Measurements from ENCODE around the gene AP1B1. TPM values are rescaled to one million over a fixed set of nuclear protein-coding genes. Genes with fewer than 3 reads are reported as not detected.
"Not testable (repeated sequence)": the region's sequence is repeated elsewhere in the genome, so short reads cannot be mapped to it uniquely, and the experiment has no call there.

Gene AP1B1
- total RNA-seq, 1 donor from 2014 or later, result 37.1 TPM

DNA sequence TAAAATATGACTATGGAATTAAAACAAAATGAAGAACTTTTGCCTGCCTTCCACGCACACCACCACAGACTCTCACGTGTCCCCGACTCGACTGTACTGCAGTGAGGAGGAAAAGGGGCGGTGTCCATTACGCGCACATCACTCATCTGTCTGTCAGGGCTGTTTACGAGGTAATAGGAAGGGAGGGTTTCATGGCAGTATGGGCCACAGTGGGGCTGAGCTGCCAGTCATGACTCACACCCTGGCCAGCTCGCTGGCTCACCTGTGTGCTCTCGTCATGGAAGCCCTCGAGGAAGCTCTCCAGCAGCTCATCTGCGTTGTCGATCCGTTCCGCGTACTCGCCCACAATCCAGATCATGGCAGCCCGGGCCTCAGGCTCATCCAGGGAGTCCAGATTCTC lies 39.4 kb downstream of the AP1B1 start:
- DNase-seq, result no peak

DNA sequence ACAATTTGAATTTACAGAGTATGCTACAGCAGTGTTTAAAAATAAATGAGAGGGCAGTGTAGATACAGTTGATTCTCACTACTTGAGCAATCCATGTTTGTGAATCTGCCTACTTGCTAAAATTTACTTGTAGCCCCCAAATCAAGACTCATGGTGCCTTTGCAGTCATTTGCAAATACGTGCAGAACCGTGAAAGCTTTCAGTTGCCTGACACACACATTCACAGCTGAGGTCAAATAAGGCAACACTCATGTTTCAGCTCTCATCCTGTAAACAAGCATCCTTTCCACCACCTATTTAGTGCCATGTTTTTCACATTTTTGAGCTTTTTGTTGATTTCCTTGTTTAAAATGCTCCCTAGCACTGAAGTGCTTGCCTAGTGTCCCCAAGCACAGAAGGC lies 40.3 kb downstream of the AP1B1 start:
- no peak for DNase-seq

DNA sequence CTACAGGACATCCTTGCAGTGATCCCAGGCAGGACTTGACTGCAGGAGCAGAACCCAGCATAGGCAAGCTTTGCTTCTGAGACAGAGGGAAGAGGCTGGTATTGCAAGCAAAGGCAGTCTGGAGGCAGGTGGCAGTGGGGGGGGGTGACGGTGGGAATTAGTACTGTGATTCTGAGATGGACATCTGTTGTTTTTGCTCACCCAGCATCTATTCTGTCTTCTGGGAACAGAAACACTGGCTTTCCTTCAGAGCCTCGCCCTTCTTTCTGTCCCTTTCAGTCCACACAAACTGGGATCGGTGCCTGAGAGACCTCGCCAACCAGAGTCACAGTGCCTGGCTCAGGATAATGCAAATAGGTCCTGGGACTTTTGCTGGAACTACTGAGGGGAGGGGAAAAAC lies 41.7 kb downstream of the AP1B1 start:
- DNase-seq, result peak; percentile 56

DNA sequence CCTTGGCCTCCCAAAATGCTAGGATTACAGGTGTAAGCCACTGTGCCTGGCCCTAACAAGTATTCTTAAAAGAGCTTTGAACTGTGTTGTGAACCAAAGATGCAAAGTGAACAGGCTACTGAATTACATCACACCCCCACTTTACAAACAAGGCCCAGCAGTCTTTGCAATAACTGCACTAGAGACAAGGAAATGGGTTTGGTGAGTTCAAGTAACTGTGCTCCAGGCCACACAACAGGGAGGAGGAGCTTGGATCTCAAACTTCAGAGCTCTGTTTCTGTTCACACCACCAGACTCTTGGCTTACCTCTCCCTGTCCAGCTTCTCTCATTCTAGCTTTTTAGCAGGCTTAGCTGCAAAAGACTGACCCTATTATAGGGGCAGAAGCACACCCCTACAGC lies 42.4 kb downstream of the AP1B1 start:
- no peak for DNase-seq

DNA sequence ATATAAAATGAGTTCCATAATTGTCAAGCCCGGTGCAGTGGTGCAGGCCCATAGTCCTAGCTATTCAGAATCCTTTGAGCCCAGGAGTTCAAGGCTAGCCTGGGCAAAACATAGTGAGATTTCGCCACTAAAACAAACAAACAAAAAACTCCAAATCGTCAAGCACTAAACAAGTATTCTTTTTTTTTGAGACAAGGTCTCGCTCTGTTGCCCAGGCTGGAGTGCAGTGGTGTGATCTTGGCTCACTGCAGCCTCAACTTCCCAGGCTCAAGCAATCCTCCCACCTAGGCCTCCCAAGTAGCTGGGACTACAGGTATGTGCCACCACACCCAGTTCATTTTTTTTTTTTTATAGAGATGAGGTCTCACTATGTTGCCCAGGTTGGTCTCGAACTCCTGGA lies 43.5 kb downstream of the AP1B1 start:
- DNase-seq, result not testable (repeated sequence)

GRCh38 chr22:29344137-29344536 lies 44.2 kb downstream of the AP1B1 start:
- DNase-seq, result peak; percentile 40

- DNase-seq, result peak; percentile 69
Measured at GRCh38 chr22:29343313-29343805, 45.0 kb downstream of the AP1B1 start.

- no peak for DNase-seq
Measured at GRCh38 chr22:29342577-29343312, 45.6 kb downstream of the AP1B1 start.

- DNase-seq, result no peak
Measured at GRCh38 chr22:29342177-29342576, 46.2 kb downstream of the AP1B1 start.

- no peak for DNase-seq
Measured at GRCh38 chr22:29341849-29342127, 46.6 kb downstream of the AP1B1 start.

DNA sequence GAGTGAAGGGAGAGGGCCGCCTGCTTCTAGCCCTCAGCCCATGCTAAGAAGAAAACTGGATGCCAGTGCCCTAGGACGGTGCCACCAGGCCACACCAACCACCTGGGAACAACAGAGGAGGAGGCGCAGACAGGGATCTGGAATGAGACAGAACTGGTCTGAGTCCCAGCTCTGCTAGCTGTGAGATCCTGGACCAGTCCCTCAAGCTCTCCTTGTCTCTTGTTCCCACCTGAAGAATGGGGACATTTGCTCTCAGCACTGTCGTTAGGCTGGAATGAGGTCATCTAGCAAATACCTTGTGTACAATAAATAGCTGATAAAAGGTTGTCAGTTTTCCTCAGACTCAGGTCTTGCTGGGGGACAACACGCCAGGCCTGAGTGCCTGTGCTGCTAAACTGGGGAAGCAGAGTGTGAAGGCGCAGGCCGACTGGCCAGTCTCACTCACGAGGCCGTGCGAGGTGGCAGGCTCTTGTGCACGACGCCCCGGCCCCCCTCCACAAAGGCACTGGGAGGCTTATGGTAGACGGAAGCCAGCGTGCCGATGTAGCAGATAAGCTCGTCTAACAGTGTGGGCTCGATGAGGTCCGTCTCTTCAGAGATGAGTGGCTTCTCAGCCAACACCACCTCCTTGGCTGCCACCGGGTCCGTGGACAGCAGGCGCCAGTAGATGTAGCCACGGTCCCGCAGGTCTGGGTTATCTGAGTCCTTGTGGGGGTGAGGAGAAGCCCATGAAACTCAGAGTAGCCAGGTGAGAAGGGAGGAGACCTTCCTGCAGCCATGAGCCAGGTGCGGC lies 47.1 kb downstream of the AP1B1 start:
- no peak for DNase-seq

DNA sequence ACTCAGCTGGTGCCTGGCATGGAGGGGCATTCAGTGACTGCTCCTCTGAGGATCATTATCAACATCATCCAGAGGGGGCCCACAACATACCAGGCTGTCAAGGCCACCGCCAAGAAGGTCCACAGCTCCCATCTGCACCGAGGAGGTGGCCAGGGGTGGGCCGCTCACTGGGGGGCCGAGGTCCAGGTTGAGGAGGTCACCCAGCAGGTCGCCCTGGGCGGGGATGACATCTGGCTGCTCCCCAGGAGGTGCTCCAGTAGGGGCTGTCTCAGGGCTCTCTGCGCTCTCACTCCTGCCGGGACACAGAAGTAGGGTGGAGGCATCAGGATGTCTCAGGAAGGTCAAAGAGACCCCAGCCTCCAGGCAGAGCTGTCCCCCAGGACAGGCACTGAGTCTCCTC lies 47.8 kb downstream of the AP1B1 start:
- no peak for DNase-seq

- no peak for DNase-seq
Measured at GRCh38 chr22:29339381-29340235, 48.8 kb downstream of the AP1B1 start.

GRCh38 chr22:29338398-29338797 lies 50.0 kb downstream of the AP1B1 start:
- DNase-seq, result no peak

DNA sequence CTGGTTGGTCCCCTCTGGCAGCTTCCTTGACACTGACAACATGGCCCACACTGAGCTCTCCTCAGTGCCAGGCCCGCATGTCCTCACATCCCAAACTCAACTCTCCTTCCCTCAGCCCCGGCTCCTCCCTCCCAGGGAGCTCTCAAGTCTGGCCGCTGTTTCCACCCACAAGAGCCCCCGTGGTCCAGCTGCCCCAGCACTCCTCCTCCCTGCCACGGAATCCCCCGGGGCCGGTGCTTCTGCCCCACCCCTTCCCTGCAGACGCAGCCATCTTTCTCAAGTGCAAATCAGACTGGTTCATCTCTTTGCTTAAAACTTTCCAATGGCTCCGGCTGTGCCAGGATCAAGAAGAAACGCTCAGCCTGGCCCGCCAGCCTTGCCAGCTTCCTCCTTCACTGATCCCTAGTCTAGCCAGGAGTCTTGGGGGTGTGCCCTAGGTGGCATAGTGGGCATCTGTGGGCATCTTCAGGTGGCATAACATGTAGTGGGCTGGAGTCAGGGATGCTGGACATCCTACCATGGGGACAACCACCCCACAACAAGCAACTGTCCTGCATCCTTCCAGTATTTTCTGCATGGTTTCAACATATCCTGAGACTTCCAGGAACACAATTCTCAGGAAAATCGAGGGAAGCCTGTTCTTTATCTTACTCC lies 50.6 kb downstream of the AP1B1 start:
- DNase-seq, result no peak

DNA sequence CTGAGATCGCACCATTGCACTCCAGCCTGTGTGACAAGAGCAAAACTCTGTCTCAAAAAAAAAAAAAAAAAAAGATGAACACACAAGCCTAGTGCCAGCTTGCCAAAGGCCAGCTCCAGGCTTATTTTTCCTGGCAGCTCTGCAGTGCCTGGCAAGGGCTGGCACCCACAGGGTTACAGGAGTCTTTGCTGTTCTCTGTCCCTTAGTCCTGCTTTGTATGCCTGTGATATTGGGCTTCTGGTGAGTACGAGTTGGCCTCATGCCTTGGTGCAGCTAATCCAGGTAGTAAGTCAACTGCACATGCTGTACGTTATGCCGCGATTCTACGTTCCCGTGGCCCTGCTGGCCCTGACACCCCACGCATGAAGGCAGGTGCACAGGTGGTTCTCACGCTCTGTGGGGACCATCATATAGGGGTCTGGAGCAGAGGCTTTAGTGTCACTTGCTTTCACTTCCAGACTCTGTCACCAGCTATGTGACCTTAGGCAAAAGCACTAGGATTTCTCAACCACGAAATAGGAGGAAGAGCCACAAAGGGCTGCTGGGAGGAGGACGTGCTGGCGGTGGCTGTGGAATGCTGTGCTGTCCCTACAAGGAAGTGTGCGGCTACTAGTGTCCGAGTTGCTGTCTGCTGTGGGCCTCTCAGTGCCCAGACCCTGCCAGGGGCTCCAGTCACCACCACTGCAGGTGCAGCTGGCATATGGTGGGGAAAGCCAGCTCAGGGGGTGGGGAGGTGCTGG lies 51.4 kb downstream of the AP1B1 start:
- DNase-seq, result no peak

GRCh38 chr22:29335656-29336055 lies 52.7 kb downstream of the AP1B1 start:
- DNase-seq, result no peak

DNA sequence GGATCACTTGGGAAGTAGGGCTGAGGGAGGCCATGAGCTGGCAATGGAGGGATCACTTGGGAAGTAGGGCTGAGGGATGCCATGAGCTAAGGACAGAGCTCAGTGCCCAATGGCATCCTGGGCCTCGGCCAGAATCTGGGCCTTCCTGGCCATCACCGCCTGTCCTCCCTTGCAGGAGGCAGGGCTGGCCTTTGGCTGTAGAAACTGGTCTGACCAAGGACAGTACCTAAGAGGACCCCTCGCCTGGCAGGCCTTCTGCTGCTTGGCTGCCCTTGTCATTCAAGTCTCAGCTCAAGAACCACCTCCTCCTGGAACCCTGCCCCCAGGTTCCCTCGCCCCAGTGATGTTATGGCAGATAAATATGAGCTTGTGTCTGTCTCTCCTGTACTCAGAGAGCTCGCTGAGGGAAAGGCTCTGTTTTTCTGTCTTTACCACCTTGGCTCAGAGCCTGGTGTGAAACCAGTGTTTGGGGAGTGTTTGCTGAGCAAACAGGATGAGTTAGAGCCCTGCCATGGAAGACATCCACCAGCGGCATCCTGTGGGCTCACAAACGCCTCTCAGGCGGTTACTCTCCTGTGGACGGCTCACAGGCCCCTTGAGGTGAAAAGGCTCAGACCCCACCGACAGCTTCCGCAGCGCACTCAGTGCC lies 53.5 kb downstream of the AP1B1 start:
- peak; percentile 30 for DNase-seq

- no peak for DNase-seq
Measured at GRCh38 chr22:29334148-29334547, 54.2 kb downstream of the AP1B1 start.

- DNase-seq, result no peak
Measured at GRCh38 chr22:29332886-29333496, 55.4 kb downstream of the AP1B1 start.
